SK-N-SH treated with all-trans-retinoic acid at 6 μM for 48 hours (cell line): Measurements from ENCODE around the gene ZNF70.

Source experiments
- ESRRG ChIP-seq: fragments of 250-450 bp; sonication (Bioruptor Pico); IDR thresholded peaks from 2 replicates; pipeline ENCODE4 v1.6.1; 2021; ENCODE audit warnings: mild to moderate bottlenecking
- SNAI2 ChIP-seq: fragments of 250-450 bp; sonication (Bioruptor Pico); IDR thresholded peaks from 2 replicates; pipeline ENCODE4 v1.5.0; 2020; ENCODE audit warnings: mild to moderate bottlenecking, moderate library complexity
- ZNF70 ChIP-seq: fragments of 450-650 bp; formaldehyde crosslinking; IDR thresholded peaks from 2 replicates; pipeline ENCODE4 v1.5.0; 2020; ENCODE audit warnings: mild to moderate bottlenecking, moderate library complexity

- no peak for TF ChIP-seq ZNF70
- TF ChIP-seq SNAI2 (CRISPR knock-in tag), result no peak
- no peak for TF ChIP-seq ESRRG (CRISPR knock-in tag)
Measured at GRCh38 chr22:23775779-23776375, 25.0 kb upstream of the ZNF70 start.
